ENCODE measurements around the gene IFNG. TPM values are rescaled to one million over a fixed set of nuclear protein-coding genes. Genes with fewer than 3 reads are reported as not detected.

Gene IFNG
- total RNA-seq, 6 experiments from 2014 or later, result 0.18 TPM; not detected in 5

DNA sequence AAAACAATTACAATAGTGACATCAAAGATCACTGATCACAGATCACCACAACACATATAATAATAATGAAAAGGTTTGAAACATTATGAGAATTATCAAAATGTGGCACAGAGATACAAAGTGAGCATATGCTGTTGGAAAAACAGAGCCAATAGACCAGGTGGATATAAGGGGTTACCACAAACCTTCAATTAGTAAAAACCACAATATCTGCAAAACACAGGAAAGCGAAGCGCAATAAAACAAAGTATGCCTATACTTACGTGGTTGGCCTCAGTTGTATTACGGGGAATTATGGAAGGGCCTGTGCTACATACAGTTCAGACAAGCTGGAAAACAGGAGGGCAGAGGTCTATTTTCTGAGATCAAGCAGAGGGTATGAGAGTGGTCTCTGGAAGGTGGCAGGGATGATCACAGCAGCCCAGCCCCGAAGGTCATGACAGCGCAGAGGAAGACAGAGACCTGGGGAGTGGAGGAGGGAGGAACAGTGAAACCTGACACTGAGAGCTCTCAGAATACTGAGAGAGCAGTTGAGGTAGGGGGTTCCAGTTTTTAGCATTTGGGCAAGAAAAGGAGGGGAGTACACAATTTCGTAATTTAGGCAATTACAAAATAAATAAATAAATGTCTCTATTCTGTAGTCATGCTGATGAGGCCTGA lies 41.3 kb downstream of the IFNG start:
- 54% methylated on average over 7 of the region's 7 CpGs for WGBS (ENCODE audit: insufficient coverage, low coverage, low lambda C conversion rate, missing lambda C conversion rate)
- DNase-seq (no peak), ATAC-seq (no peak)
- Histone ChIP-seq H3K36me3 (no peaks in the 10 kb centered on the region), H3K27ac (no peak overlapping the region), H3K9me3 (no peaks in the 10 kb centered on the region), H3K27me3 (no peaks in the 10 kb centered on the region), H3K4me3 (no peak overlapping the region), H3K4me1 (no peaks in the 10 kb centered on the region)
- no peak for TF ChIP-seq POLR2A (IDR thresholded peaks at IDR 0.05)
- no peak for TF ChIP-seq CTCF (IDR thresholded peaks at IDR 0.05)
- intact Hi-C loops (cut with DNase I), result no loop called here

GRCh38 chr12:68117661-68118060 lies 41.9 kb downstream of the IFNG start:
- intact Hi-C loops (cut with DNase I), result no loop called here
- WGBS (ENCODE audit: insufficient coverage, low coverage, low lambda C conversion rate, missing lambda C conversion rate), result 62% methylated on average over 3 of the region's 3 CpGs
- TF ChIP-seq POLR2A (IDR thresholded peaks at IDR 0.05), result no peak
- no peak for TF ChIP-seq CTCF (IDR thresholded peaks at IDR 0.05)

DNA sequence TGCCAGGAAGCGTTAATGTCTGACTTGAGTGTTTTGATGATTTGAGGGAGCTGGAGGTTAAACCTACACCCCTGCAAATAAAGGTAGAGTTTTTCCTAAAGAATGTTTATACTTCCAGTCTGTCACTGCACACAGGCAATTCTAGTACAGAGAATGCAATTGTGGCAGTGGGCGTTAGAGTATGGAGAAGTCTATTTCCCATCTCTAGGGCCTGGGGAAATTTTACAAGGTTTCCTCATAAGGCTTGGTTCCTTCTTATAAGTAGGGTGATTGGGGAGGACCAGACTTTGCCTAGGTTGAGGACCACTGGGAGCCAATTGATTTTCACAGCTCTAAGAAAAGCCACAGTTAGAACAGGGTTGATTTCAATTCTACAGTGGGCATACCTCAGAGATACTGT lies 44.3 kb downstream of the IFNG start:
- no peak for ATAC-seq
- Histone ChIP-seq H3K27ac (no peak overlapping the region), H3K36me3 (no peaks in the 10 kb centered on the region), H3K27me3 (no peaks in the 10 kb centered on the region), H3K4me3 (no peak overlapping the region), H3K9me3 (no peaks in the 10 kb centered on the region), H3K4me1 (no peaks in the 10 kb centered on the region)
- TF ChIP-seq POLR2A (IDR thresholded peaks at IDR 0.05) (no peak), CTCF (IDR thresholded peaks at IDR 0.05) (no peak)
- intact Hi-C loops (cut with DNase I), result no loop called here
- 54% methylated on average over 2 of the region's 2 CpGs for WGBS (ENCODE audit: insufficient coverage, low coverage, low lambda C conversion rate, missing lambda C conversion rate)
- no peak for DNase-seq

More at GRCh38 chr12:68117661-68118060, 41.9 kb downstream of the IFNG start:
- Histone ChIP-seq H3K9me3 (no peaks in the 10 kb centered on the region), H3K4me1 (no peaks in the 10 kb centered on the region), H3K4me3 (no peak overlapping the region), H3K27me3 (no peaks in the 10 kb centered on the region), H3K36me3 (no peaks in the 10 kb centered on the region), H3K27ac (no peak overlapping the region)
- ATAC-seq (no peak), DNase-seq (no peak)

GRCh38 chr12:68114606-68115005 lies 44.9 kb downstream of the IFNG start:
- ATAC-seq (no peak), DNase-seq (no peak)
- no peaks in the 10 kb centered on the region for H3K9me3 ChIP-seq
- H3K36me3 ChIP-seq, result no peaks in the 10 kb centered on the region
- TF ChIP-seq CTCF (IDR thresholded peaks at IDR 0.05) (no peak), POLR2A (IDR thresholded peaks at IDR 0.05) (no peak)
- H3K4me3 ChIP-seq, result no peak overlapping the region
- no peaks in the 10 kb centered on the region for H3K4me1 ChIP-seq
- 53% methylated on average over 6 of the region's 6 CpGs for WGBS (ENCODE audit: insufficient coverage, low coverage, low lambda C conversion rate, missing lambda C conversion rate)
- intact Hi-C loops (cut with DNase I), result no loop called here
- H3K27ac ChIP-seq, result no peak overlapping the region
- no peaks in the 10 kb centered on the region for H3K27me3 ChIP-seq
